Epithelial cell of proximal tubule (primary cell): Measurements from ENCODE around the gene TAS1R3. TPM values are rescaled to one million over a fixed set of nuclear protein-coding genes. Genes with fewer than 3 reads are reported as not detected.

ENCODE experiments used
- DNase-seq: peaks from one replicate; pipeline ENCODE4 v3.0.0-alpha.2; 2011; ENCODE audit warnings: low read depth
- H3K4me3 ChIP-seq: 2 replicates; pipeline ENCODE4 v1.5.1; 2011; ENCODE audit warnings: low read depth, mild to moderate bottlenecking, low read length
- total RNA-seq: library from RNA; depleted of rRNA; stranded (reverse); fragments of >200 nt; gene quantifications from 2 replicates; pipeline ENCODE4 v1.2.3, GENCODE V29; 2015
- TF ChIP-seq, protein P1 (sequence below): conservative IDR thresholded peaks from 2 replicates; pipeline ENCODE4 v1.5.1; 2012; ENCODE audit warnings: low read depth, mild to moderate bottlenecking, low read length

The TAS1R3 gene
- total RNA-seq, 1 donor from 2014 or later: not detected

DNA sequence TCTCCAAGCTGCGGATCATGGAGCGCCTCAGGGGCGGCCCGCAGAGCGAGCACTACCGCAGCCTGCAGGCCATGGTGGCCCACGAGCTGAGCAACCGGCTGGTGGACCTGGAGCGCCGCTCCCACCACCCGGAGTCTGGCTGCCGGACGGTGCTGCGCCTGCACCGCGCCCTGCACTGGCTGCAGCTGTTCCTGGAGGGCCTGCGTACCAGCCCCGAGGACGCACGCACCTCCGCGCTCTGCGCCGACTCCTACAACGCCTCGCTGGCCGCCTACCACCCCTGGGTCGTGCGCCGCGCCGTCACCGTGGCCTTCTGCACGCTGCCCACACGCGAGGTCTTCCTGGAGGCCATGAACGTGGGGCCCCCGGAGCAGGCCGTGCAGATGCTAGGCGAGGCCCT, 3.8 kb upstream of the TAS1R3 start:
- DNase-seq: no peak
- no peak overlapping the region for H3K4me3 ChIP-seq
- TF ChIP-seq, protein P1, sequence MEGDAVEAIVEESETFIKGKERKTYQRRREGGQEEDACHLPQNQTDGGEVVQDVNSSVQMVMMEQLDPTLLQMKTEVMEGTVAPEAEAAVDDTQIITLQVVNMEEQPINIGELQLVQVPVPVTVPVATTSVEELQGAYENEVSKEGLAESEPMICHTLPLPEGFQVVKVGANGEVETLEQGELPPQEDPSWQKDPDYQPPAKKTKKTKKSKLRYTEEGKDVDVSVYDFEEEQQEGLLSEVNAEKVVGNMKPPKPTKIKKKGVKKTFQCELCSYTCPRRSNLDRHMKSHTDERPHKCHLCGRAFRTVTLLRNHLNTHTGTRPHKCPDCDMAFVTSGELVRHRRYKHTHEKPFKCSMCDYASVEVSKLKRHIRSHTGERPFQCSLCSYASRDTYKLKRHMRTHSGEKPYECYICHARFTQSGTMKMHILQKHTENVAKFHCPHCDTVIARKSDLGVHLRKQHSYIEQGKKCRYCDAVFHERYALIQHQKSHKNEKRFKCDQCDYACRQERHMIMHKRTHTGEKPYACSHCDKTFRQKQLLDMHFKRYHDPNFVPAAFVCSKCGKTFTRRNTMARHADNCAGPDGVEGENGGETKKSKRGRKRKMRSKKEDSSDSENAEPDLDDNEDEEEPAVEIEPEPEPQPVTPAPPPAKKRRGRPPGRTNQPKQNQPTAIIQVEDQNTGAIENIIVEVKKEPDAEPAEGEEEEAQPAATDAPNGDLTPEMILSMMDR: no peak

DNA sequence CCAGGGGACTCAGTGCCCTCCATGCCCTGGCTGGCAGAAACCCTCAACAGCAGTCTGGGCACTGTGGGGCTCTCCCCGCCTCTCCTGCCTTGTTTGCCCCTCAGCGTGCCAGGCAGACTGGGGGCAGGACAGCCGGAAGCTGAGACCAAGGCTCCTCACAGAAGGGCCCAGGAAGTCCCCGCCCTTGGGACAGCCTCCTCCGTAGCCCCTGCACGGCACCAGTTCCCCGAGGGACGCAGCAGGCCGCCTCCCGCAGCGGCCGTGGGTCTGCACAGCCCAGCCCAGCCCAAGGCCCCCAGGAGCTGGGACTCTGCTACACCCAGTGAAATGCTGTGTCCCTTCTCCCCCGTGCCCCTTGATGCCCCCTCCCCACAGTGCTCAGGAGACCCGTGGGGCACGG, 2.8 kb upstream of the TAS1R3 start:
- H3K4me3 ChIP-seq: no peak overlapping the region
- no peak for DNase-seq
- TF ChIP-seq, protein P1: no peak

DNA sequence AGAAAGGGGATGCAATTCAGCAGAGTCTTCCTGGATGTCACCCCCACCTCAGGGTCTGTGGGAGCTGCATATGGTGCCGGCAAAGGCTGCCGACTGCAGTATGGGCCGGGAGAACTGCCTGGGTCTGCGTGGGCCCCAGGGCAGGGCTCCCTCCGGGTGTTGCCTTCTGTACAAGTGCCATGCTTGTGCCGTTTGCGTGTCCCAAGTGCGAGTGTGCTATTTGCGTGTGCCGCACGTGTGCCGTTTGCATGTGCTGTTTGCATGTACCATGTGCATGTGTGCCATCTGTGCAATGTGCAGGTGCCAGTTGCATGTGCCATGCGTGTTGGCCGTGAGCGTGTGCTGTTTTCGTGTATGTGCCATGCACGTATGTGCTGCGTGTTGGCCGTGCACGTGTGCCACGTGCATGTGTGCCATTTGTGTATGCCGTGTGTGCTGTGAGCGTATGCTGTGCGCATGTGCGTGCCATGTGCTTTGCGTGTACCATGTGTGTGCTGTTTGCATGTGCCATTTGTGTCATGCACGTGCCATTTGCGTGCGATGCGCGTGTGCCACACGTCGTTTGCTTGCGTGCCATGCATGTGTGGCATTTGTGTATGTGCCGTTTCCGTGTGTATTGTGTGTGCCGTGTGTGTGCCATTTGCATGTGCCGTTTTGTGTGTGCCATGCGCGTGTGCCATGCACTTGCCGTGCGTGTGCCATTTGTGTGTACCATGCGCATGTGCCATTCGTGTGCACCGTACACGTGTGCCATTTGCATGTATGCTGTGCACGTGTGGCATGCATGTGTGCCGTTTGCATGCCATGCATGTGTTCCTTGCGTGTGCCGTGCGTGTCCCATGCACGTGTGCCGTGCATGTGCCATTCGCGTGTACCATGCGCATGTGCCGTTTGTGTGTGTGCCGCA, 1.5 kb upstream of the TAS1R3 start:
- DNase-seq: no peak
- TF ChIP-seq, protein P1: no peak
- no peak overlapping the region for H3K4me3 ChIP-seq

DNA sequence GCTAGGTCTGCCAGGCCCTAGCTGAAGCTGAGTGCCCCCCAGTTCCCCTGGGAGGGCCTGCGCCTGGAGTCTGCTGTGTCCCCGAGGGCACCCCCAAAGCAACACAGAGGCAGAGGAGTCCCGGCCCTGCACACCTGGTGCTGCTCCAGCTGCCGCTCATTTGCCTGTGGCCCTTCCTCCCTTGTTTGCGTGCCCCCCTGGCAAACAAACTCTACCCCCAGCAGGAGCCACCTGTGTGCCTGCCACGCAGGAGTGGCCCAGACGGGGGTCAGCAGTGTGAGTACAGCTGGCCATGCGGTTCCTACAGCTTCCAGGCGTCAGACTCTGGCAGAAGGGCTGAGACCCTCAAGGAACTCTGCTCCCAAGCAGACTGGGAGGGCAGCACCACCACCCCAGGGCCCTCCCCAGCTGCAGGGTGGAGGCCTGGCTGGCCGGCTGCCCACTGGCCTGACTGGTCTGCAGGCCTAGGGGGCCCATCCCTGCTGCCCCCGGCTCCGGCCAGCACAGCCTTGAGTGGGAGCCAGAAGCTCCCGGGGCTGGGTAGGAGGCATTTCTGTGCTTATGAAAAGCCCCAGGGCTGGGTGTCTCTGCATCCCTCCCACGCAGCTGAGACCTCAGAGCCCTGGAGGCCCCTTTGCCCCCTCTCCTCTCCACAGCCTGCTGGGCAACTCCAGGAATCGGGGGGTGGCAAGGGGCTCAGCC, 563 bp upstream of the TAS1R3 start:
- no peak overlapping the region for H3K4me3 ChIP-seq
- TF ChIP-seq, protein P1: no peak
- no peak for DNase-seq

DNA sequence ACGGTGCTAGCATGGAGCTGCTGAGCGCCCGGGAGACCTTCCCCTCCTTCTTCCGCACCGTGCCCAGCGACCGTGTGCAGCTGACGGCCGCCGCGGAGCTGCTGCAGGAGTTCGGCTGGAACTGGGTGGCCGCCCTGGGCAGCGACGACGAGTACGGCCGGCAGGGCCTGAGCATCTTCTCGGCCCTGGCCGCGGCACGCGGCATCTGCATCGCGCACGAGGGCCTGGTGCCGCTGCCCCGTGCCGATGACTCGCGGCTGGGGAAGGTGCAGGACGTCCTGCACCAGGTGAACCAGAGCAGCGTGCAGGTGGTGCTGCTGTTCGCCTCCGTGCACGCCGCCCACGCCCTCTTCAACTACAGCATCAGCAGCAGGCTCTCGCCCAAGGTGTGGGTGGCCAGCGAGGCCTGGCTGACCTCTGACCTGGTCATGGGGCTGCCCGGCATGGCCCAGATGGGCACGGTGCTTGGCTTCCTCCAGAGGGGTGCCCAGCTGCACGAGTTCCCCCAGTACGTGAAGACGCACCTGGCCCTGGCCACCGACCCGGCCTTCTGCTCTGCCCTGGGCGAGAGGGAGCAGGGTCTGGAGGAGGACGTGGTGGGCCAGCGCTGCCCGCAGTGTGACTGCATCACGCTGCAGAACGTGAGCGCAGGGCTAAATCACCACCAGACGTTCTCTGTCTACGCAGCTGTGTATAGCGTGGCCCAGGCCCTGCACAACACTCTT, 1.1 kb downstream of the TAS1R3 start:
- DNase-seq: no peak
- TF ChIP-seq, protein P1: no peak
- no peak overlapping the region for H3K4me3 ChIP-seq

DNA sequence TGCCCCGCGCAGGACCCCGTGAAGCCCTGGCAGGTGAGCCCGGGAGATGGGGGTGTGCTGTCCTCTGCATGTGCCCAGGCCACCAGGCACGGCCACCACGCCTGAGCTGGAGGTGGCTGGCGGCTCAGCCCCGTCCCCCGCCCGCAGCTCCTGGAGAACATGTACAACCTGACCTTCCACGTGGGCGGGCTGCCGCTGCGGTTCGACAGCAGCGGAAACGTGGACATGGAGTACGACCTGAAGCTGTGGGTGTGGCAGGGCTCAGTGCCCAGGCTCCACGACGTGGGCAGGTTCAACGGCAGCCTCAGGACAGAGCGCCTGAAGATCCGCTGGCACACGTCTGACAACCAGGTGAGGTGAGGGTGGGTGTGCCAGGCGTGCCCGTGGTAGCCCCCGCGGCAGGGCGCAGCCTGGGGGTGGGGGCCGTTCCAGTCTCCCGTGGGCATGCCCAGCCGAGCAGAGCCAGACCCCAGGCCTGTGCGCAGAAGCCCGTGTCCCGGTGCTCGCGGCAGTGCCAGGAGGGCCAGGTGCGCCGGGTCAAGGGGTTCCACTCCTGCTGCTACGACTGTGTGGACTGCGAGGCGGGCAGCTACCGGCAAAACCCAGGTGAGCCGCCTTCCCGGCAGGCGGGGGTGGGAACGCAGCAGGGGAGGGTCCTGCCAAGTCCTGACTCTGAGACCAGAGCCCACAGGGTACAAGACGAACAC, 1.8 kb downstream of the TAS1R3 start:
- H3K4me3 ChIP-seq: no peak overlapping the region
- TF ChIP-seq, protein P1: no peak
- DNase-seq: no peak
